Measurements from ENCODE around the gene MSTO1. TPM values are rescaled to one million over a fixed set of nuclear protein-coding genes. Genes with fewer than 3 reads are reported as not detected.
"Not testable (repeated sequence)": the region's sequence is repeated elsewhere in the genome, so short reads cannot be mapped to it uniquely, and the experiment has no call there.

The MSTO1 gene
- total and polyA plus RNA-seq, 2 of the 4 experiments (the other 2 are of a cell fraction) = 21.7 to 38.3 TPM

- H4K91ac ChIP-seq (ENCODE audit: insufficient read depth, low read depth, low read length) = no peak overlapping the region
- H2AK5ac ChIP-seq (ENCODE audit: low read depth, low read length) = no peak overlapping the region
- peaks cover 13 to 31% of the 10 kb centered on the region in 2 experiments; a peak in 3 of 4 replicates for H3K79me1 ChIP-seq (ENCODE audit: low read depth in 1 of 2, low read length in 2 of 2)
- no peak overlapping the region for H2BK5ac ChIP-seq (ENCODE audit: low read depth, low read length, poor library complexity, severe bottlenecking)
- H3K9ac ChIP-seq (ENCODE audit: low read depth, low read length) = no peak overlapping the region
- in situ Hi-C loops (cut with MboI; ENCODE audit: low sequenced_read_pairs) (no loop called here), dilution Hi-C loops (cut with HindIII; ENCODE audit: low sequenced_read_pairs, unreplicated experiment) (no loop called here), intact Hi-C loops (cut with micrococcal nuclease) (no loop called here)
- H4K8ac ChIP-seq (ENCODE audit: low read depth in 2 of 2, low read length in 2 of 2) = no peak overlapping the region
- no peak overlapping the region for H3K27ac ChIP-seq (ENCODE audit: insufficient read depth, low read length)
- no peak overlapping the region for H3K4me2 ChIP-seq (ENCODE audit: low read depth, low read length)
- ATAC-seq (ENCODE audit: low read depth) = no peak
- H3K36me3 ChIP-seq (ENCODE audit: control insufficient read depth, insufficient read depth, low read length) = 0 out of 2 replicates have a peak, but pooled peaks cover 2% of the 10 kb centered on the region
- H3K9me1 ChIP-seq (ENCODE audit: insufficient read depth, low read length) = peaks cover 7% of the 10 kb centered on the region; the same call in 1 of the 2 replicates
- ChIA-PET CTCF (no interaction called here), POLR2A (ENCODE audit: unreplicated experiment) (interaction anchor here (0.6 kb wide), 1 partner anchor 10 kb away, joined by 5 read pairs; no protein-coding TSS in a partner anchor)
- no peaks in the 10 kb centered on the region for H3K4me1 ChIP-seq (ENCODE audit: control insufficient read depth, insufficient read depth, low read length)
- H2BK15ac ChIP-seq (ENCODE audit: low read depth, low read length) = no peak overlapping the region
- H4K5ac ChIP-seq (ENCODE audit: low read depth, low read length) = no peak overlapping the region
- BruUV-seq (replicated peaks) = no TSS peak
- H4K20me1 ChIP-seq (ENCODE audit: insufficient read depth, low read length) = peaks cover 11% of the 10 kb centered on the region; the same call in 1 of the 2 replicates
- no peak overlapping the region for H2AFZ ChIP-seq (replicated peaks; ENCODE audit: low read length, poor library complexity)
- H3K9me3 ChIP-seq (ENCODE audit: control insufficient read depth, insufficient read depth, low read length) = no peaks in the 10 kb centered on the region
- DNase-seq = no peak
- H2AK9ac ChIP-seq (replicated peaks; ENCODE audit: low read depth, low read length, poor library complexity) = no peak overlapping the region
- WGBS, 2 experiments (ENCODE audit: extremely low coverage in 2 of 2, insufficient read length in 1 of 2) = 90% methylated on average over 2 of the region's 3 CpGs; no CpG with 5 or more reads in 1 of the 2 experiments
- no peak overlapping the region for H3K18ac ChIP-seq (ENCODE audit: low read depth, low read length)
- no peak overlapping the region for H3K4me3 ChIP-seq (ENCODE audit: insufficient read depth, low read depth, low read length)
- no peak overlapping the region for H2BK120ac ChIP-seq (ENCODE audit: low read depth, low read length)
- H3K56ac ChIP-seq (ENCODE audit: extremely low read depth, insufficient read depth, low read length) = no peak overlapping the region
- H3K27me3 ChIP-seq (ENCODE audit: control insufficient read depth, insufficient read depth, low read length) = no peaks in the 10 kb centered on the region
- no peak overlapping the region for H3K23ac ChIP-seq (ENCODE audit: low read depth, low read length)
- no peak overlapping the region for H3K4ac ChIP-seq (ENCODE audit: low read depth, low read length)
- H3K14ac ChIP-seq (replicated peaks; ENCODE audit: low read depth, low read length) = no peak overlapping the region
- TF ChIP-seq CHD1 (IDR thresholded peaks at IDR 0.05; ENCODE audit: low read depth, low read length) (no peak), RFX5 (IDR thresholded peaks at IDR 0.05; ENCODE audit: low read depth, low read length) (no peak)
- no peak overlapping the region for H2BK20ac ChIP-seq (ENCODE audit: low read depth, low read length)
Observed at GRCh38 chr1:155574077-155574476, 35.9 kb upstream of the MSTO1 start.

GRCh38 chr1:155575608-155576007 is 34.4 kb upstream of the MSTO1 start:
- H3K79me1 ChIP-seq (ENCODE audit: low read depth in 1 of 2, low read length in 2 of 2) = peaks cover 13 to 21% of the 10 kb centered on the region in 2 experiments; a peak in 3 of 4 replicates
- H3K36me3 ChIP-seq (ENCODE audit: control insufficient read depth, insufficient read depth, low read length); H2BK15ac ChIP-seq (ENCODE audit: low read depth, low read length); H3K27me3 ChIP-seq (ENCODE audit: control insufficient read depth, insufficient read depth, low read length); H3K4ac ChIP-seq (ENCODE audit: low read depth, low read length); H3K9me3 ChIP-seq (ENCODE audit: control insufficient read depth, insufficient read depth, low read length); BruUV-seq (replicated peaks); H3K9ac ChIP-seq (ENCODE audit: low read depth, low read length); H4K5ac ChIP-seq (ENCODE audit: low read depth, low read length); H2BK120ac ChIP-seq (ENCODE audit: low read depth, low read length); H4K20me1 ChIP-seq (ENCODE audit: insufficient read depth, low read length); H2AK9ac ChIP-seq (replicated peaks; ENCODE audit: low read depth, low read length, poor library complexity); H3K4me1 ChIP-seq (ENCODE audit: control insufficient read depth, insufficient read depth, low read length); H2AFZ ChIP-seq (replicated peaks; ENCODE audit: low read length, poor library complexity); ATAC-seq (ENCODE audit: low read depth); CTCF ChIA-PET; H3K9me1 ChIP-seq (ENCODE audit: insufficient read depth, low read length); H3K56ac ChIP-seq (ENCODE audit: extremely low read depth, insufficient read depth, low read length); intact Hi-C loops (cut with micrococcal nuclease); H3K27ac ChIP-seq (ENCODE audit: insufficient read depth, low read length); H3K4me3 ChIP-seq (ENCODE audit: insufficient read depth, low read depth, low read length); H3K4me2 ChIP-seq (ENCODE audit: low read depth, low read length); H4K91ac ChIP-seq (ENCODE audit: insufficient read depth, low read depth, low read length); POLR2A ChIA-PET (ENCODE audit: unreplicated experiment); H2BK20ac ChIP-seq (ENCODE audit: low read depth, low read length); H3K14ac ChIP-seq (replicated peaks; ENCODE audit: low read depth, low read length); in situ Hi-C loops (cut with MboI; ENCODE audit: low sequenced_read_pairs); dilution Hi-C loops (cut with HindIII; ENCODE audit: low sequenced_read_pairs, unreplicated experiment); H3K23ac ChIP-seq (ENCODE audit: low read depth, low read length); H2AK5ac ChIP-seq (ENCODE audit: low read depth, low read length); H4K8ac ChIP-seq (ENCODE audit: low read depth in 2 of 2, low read length in 2 of 2); H2BK5ac ChIP-seq (ENCODE audit: low read depth, low read length, poor library complexity, severe bottlenecking); H3K18ac ChIP-seq (ENCODE audit: low read depth, low read length); DNase-seq: not testable (repeated sequence)
- WGBS, 2 experiments (ENCODE audit: extremely low coverage in 2 of 2, insufficient read length in 1 of 2) = no CpG with 5 or more reads among the region's 6 CpGs

Measured in IMR-90 (cell line).